Measurements from ENCODE around the gene SLC16A3. TPM values are rescaled to one million over a fixed set of nuclear protein-coding genes. Genes with fewer than 3 reads are reported as not detected.

Gene SLC16A3
- total and polyA plus RNA-seq, 8 donors = 4.9 to 87.9 (median 37.7) TPM

GRCh38 chr17:82282239-82283207, 53.7 kb downstream of the SLC16A3 start:
- Histone ChIP-seq H3K9me3 (no peaks in the 10 kb centered on the region), H3K27ac (peak overlapping the region in 4 of 5 donors; percentile 22 to 68 (median 42)), H3K4me3 (no peak overlapping the region), H3K4me1 (peaks cover 23 to 55% (median 35%) of the 10 kb centered on the region in 4 donors), H3K27me3 (no peaks in the 10 kb centered on the region), H3K36me3 (peaks cover 0 to 6% (median 3%) of the 10 kb centered on the region in 4 donors)
- intact Hi-C loops (cut with DNase I; ENCODE audit: low total_unique reads) = no loop called here
- no peak for DNase-seq
- TF ChIP-seq CTCF (IDR thresholded peaks at IDR 0.05) = no peak
- TF ChIP-seq POLR2A (IDR thresholded peaks at IDR 0.05) = no peak
- no peak for TF ChIP-seq POLR2AphosphoS5 (IDR thresholded peaks at IDR 0.05)
- TF ChIP-seq EP300 (IDR thresholded peaks at IDR 0.05) = no peak
- 70 to 86% (median 80%) methylated on average over 16 to 25 of the region's 25 CpGs for WGBS, 5 donors

- TF ChIP-seq CTCF (IDR thresholded peaks at IDR 0.05) (no peak), POLR2AphosphoS5 (IDR thresholded peaks at IDR 0.05) (no peak), EP300 (IDR thresholded peaks at IDR 0.05) (no peak), POLR2A (IDR thresholded peaks at IDR 0.05) (no peak)
- Histone ChIP-seq H3K27ac (peak overlapping the region in 1 of 5 donors; percentile 53), H3K4me1 (peaks cover 29 to 55% (median 43%) of the 10 kb centered on the region in 4 donors), H3K9me3 (no peaks in the 10 kb centered on the region), H3K36me3 (peaks cover 0 to under 1% (median 0%) of the 10 kb centered on the region in 4 donors), H3K4me3 (no peak overlapping the region), H3K27me3 (no peaks in the 10 kb centered on the region)
- WGBS, 5 donors = 30 to 54% (median 48%) methylated on average over 11 to 13 of the region's 13 CpGs
- DNase-seq = peak in 1 of 2 donors; percentile 55
- intact Hi-C loops (cut with DNase I; ENCODE audit: low total_unique reads) = no loop called here
These were observed 54.4 kb downstream of the SLC16A3 start for GRCh38 chr17:82283208-82283749.

- no peak overlapping the region for H3K4me3 ChIP-seq
- no peak overlapping the region for H3K27ac ChIP-seq
- H3K36me3 ChIP-seq = no peaks in the 10 kb centered on the region
- no peak for TF ChIP-seq EP300 (IDR thresholded peaks at IDR 0.05)
- no peak for TF ChIP-seq CTCF (IDR thresholded peaks at IDR 0.05)
- no peak for TF ChIP-seq POLR2AphosphoS5 (IDR thresholded peaks at IDR 0.05)
- no peak for TF ChIP-seq POLR2A (IDR thresholded peaks at IDR 0.05)
- intact Hi-C loops (cut with DNase I; ENCODE audit: low total_unique reads) = no loop called here
- H3K27me3 ChIP-seq = no peaks in the 10 kb centered on the region
- no peak for DNase-seq
- H3K9me3 ChIP-seq = no peaks in the 10 kb centered on the region
- 61 to 71% (median 66%) methylated on average over 8 of the region's 8 CpGs for WGBS, 5 donors
- peaks cover 34 to 64% (median 50%) of the 10 kb centered on the region in 4 donors for H3K4me1 ChIP-seq
These were observed 56.3 kb downstream of the SLC16A3 start for GRCh38 chr17:82285141-82285540.

- TF ChIP-seq POLR2A (IDR thresholded peaks at IDR 0.05) = no peak
- TF ChIP-seq CTCF (IDR thresholded peaks at IDR 0.05) = no peak
- TF ChIP-seq POLR2AphosphoS5 (IDR thresholded peaks at IDR 0.05) = no peak
- TF ChIP-seq EP300 (IDR thresholded peaks at IDR 0.05) = no peak
- WGBS, 5 donors = 72 to 86% (median 82%) methylated on average over 9 of the region's 9 CpGs
- peaks cover 26 to 69% (median 49%) of the 10 kb centered on the region in 4 donors for H3K4me1 ChIP-seq
- DNase-seq = no peak
- peak overlapping the region; percentile 79 to 85 (median 84) for H3K27ac ChIP-seq
- H3K36me3 ChIP-seq = no peaks in the 10 kb centered on the region
- H3K4me3 ChIP-seq = no peak overlapping the region
- H3K27me3 ChIP-seq = no peaks in the 10 kb centered on the region
- H3K9me3 ChIP-seq = no peaks in the 10 kb centered on the region
- intact Hi-C loops (cut with DNase I; ENCODE audit: low total_unique reads) = no loop called here
These were observed 58.4 kb downstream of the SLC16A3 start for GRCh38 chr17:82287013-82287867.

Measured in stomach (tissue), 9 donors.